K562 (cell line): ENCODE measurements around the gene SETD1B. TPM values are rescaled to one million over a fixed set of nuclear protein-coding genes. Genes with fewer than 3 reads are reported as not detected.

Source experiments
- ATAC-seq: fragments of 200-7000 bp; cut with Tn5 transposase; 3 replicates; pipeline ENCODE4 v1.9.1; 2020; ENCODE audit warnings: moderate library complexity
- BruUV-seq: library from RNA; stranded (reverse); fragments of 400-500 nt; replicated peaks from 2 replicates; lab custom pipeline; 2021; lab: Mats Ljungman, UMichigan
- CTCF ChIA-PET: fragments of 300-600 bp; formaldehyde crosslinking; extraction: SDS; loops from one replicate; lab custom pipeline; 2021; ENCODE audit warnings: low intra/inter-chr PET ratio; lab: Yijun Ruan, JAX
- POLR2A ChIA-PET: fragments of 300-600, 350-650 bp; sonication (Branson Sonifier 250); formaldehyde crosslinking; extraction: SDS; loops from one replicate; lab custom pipeline; 2021; ENCODE audit warnings: antibody characterized with exemption, inconsistent platforms; lab: Yijun Ruan, JAX
- DNase-seq, 4 experiments: peaks; one replicate each; pipeline versions ENCODE4 v3.0.0 to v3.0.0-alpha.2; 2011 to 2018; ENCODE audit warnings: low spot score in 3 of 4, mixed read lengths in 3 of 4; ENCODE audit errors: extremely low read depth in 1 of 4
- FAIRE-seq: peaks from 2 replicates; lab custom pipeline; 2011; peaks lifted over from hg19 to GRCh38; lab: Jason Lieb, UNC
- H2AFZ ChIP-seq: 2 replicates; pipeline ENCODE4 v1.6.0; 2011; ENCODE audit warnings: low read depth, low read length, control low read depth, inconsistent platforms
- H3K27ac ChIP-seq: fragments of 200-600 bp; 3 replicates; pipeline ENCODE4 v1.8.0; 2011; ENCODE audit warnings: low read depth, mild to moderate bottlenecking, control low read depth, inconsistent platforms, low read length, moderate library complexity, mixed read lengths; ENCODE audit errors: extremely low read depth
- H3K27me3 ChIP-seq, 2 experiments: fragments of 300-600 bp in 1 of 2; 2 replicates in 1 of 2; 3 replicates in 1 of 2; pipeline versions ENCODE4 v1.6.0 to v1.8.0; 2011; ENCODE audit warnings: inconsistent platforms in 2 of 2, low read length in 2 of 2, mild to moderate bottlenecking in 1 of 2, mixed read lengths in 1 of 2, moderate library complexity in 1 of 2; ENCODE audit not compliant: control insufficient read depth in 2 of 2, insufficient read depth in 2 of 2
- H3K36me3 ChIP-seq: fragments of 300-600 bp; 3 replicates; pipeline ENCODE4 v1.8.0; 2011; ENCODE audit warnings: mild to moderate bottlenecking, low read length, inconsistent platforms; ENCODE audit not compliant: control insufficient read depth, insufficient read depth
- H3K4me1 ChIP-seq, 2 experiments: fragments of 200-600 bp in 1 of 2; replicated peaks in 1 of 2; 2 replicates in 1 of 2; 3 replicates in 1 of 2; pipeline versions ENCODE4 v1.5.1 to v1.8.0; 2011; ENCODE audit warnings: inconsistent platforms in 2 of 2, low read length in 2 of 2, mild to moderate bottlenecking in 1 of 2, mixed read lengths in 1 of 2, moderate library complexity in 1 of 2; ENCODE audit not compliant: control insufficient read depth in 2 of 2, insufficient read depth in 2 of 2
- H3K4me2 ChIP-seq: 2 replicates; pipeline ENCODE4 v1.6.1; 2011; ENCODE audit warnings: low read length, control low read depth, inconsistent platforms, mixed read lengths; ENCODE audit not compliant: insufficient read depth
- H3K4me3 ChIP-seq: fragments of 200-600 bp; sonication (generic), shearing (Covaris generic); 2 replicates; pipeline ENCODE4 v1.5.1; 2016; ENCODE audit warnings: control low read depth, inconsistent platforms
- H3K79me2 ChIP-seq: fragments of 200-600 bp; 3 replicates; pipeline ENCODE4 v1.8.0; 2011; ENCODE audit warnings: low read length, inconsistent platforms; ENCODE audit not compliant: control insufficient read depth, insufficient read depth
- H3K9ac ChIP-seq, 2 experiments: 2 replicates each; pipeline versions ENCODE4 v1.6.0 to v1.6.1; 2011; ENCODE audit warnings: low read depth in 2 of 2, low read length in 2 of 2, control low read depth in 1 of 2, inconsistent platforms in 1 of 2, mild to moderate bottlenecking in 1 of 2, mixed read lengths in 1 of 2; ENCODE audit not compliant: insufficient read depth in 1 of 2
- H3K9me1 ChIP-seq: one replicate; pipeline ENCODE4 v1.6.0; 2011; ENCODE audit warnings: inconsistent platforms, mild to moderate bottlenecking, low read length, moderate library complexity; ENCODE audit not compliant: control insufficient read depth, insufficient read depth
- H3K9me3 ChIP-seq: replicated peaks from 2 replicates; pipeline ENCODE4 v1.5.1; 2011; ENCODE audit warnings: low read depth, low read length, inconsistent platforms; ENCODE audit not compliant: control insufficient read depth, insufficient read depth
- H4K20me1 ChIP-seq: replicated peaks from 2 replicates; pipeline ENCODE4 v1.6.1; 2011; ENCODE audit warnings: low read length, inconsistent platforms, mixed read lengths; ENCODE audit not compliant: control insufficient read depth, insufficient read depth
- ATF2 ChIP-seq: sonication (generic); formaldehyde crosslinking; IDR thresholded peaks from 2 replicates; pipeline ENCODE4 v1.8.1; 2022; ENCODE audit warnings: missing genetic modification reagents
- CHD4 ChIP-seq: fragments of 200-600 bp; sonication (generic); IDR thresholded peaks from 3 replicates; pipeline ENCODE4 v1.6.1; 2012; ENCODE audit warnings: low read depth, mild to moderate bottlenecking, mixed read lengths, low read length, inconsistent platforms; ENCODE audit not compliant: insufficient read depth, insufficient replicate concordance, poor library complexity, severe bottlenecking
- EP400 ChIP-seq: fragments of 450-650 bp; IDR thresholded peaks from 2 replicates; pipeline ENCODE4 v1.6.1; 2017; ENCODE audit warnings: antibody characterized with exemption, mild to moderate bottlenecking, moderate library complexity
- HNRNPK ChIP-seq: fragments of 200-400 bp; formaldehyde crosslinking; IDR thresholded peaks from one replicate; pipeline ENCODE4 v1.6.1; 2018; ENCODE audit warnings: mild to moderate bottlenecking, low read depth, low read length; ENCODE audit not compliant: poor library complexity, severe bottlenecking
- ILF3 ChIP-seq: fragments of 450-650 bp; IDR thresholded peaks from 2 replicates; pipeline ENCODE4 v1.6.1; 2018; ENCODE audit warnings: antibody characterized with exemption, mild to moderate bottlenecking, moderate library complexity, borderline replicate concordance
- KLF6 ChIP-seq: fragments of 250-450 bp; sonication (Bioruptor Pico); IDR thresholded peaks from 2 replicates; pipeline ENCODE4 v1.4.0; 2020; ENCODE audit warnings: mild to moderate bottlenecking, moderate library complexity, borderline replicate concordance
- MCM2 ChIP-seq: fragments of 450-650 bp; IDR thresholded peaks from 2 replicates; pipeline ENCODE4 v1.6.1; 2017; ENCODE audit warnings: low read depth, mild to moderate bottlenecking
- MLX ChIP-seq, 2 experiments: fragments of 450-650 bp in 1 of 2; sonication (generic) in 1 of 2; formaldehyde crosslinking; conservative IDR thresholded peaks; 2 replicates each; pipeline versions ENCODE4 v1.4.0 to v1.8.1; 2020 to 2022; ENCODE audit warnings: mild to moderate bottlenecking in 1 of 2, missing genetic modification reagents in 1 of 2
- NEUROD1 ChIP-seq: fragments of 150-350 bp; IDR thresholded peaks from 2 replicates; pipeline ENCODE4 v1.6.1; 2014; ENCODE audit warnings: borderline replicate concordance, low read length, low read depth; ENCODE audit not compliant: partially characterized antibody
- NR1H2 ChIP-seq: sonication (generic); formaldehyde crosslinking; IDR thresholded peaks from 2 replicates; pipeline ENCODE4 v1.4.0; 2020; ENCODE audit warnings: mild to moderate bottlenecking, missing genetic modification reagents
- NR2F6 ChIP-seq: fragments of 450-650 bp; formaldehyde crosslinking; IDR thresholded peaks from 2 replicates; pipeline ENCODE4 v1.4.0; 2020; ENCODE audit warnings: mild to moderate bottlenecking
- SRF ChIP-seq, 2 experiments: fragments of 250-450, 450-650 bp in 1 of 2; sonication (Bioruptor Pico) in 1 of 2; sonication (generic) in 1 of 2; formaldehyde crosslinking; IDR thresholded peaks; 2 replicates each; pipeline versions ENCODE4 v1.5.0 to v1.5.1; 2020 to 2022; ENCODE audit warnings: mild to moderate bottlenecking in 1 of 2, missing genetic modification reagents in 1 of 2
- TEAD2 ChIP-seq: fragments of 450-650 bp; IDR thresholded peaks from 2 replicates; pipeline ENCODE4 v1.6.1; 2016; ENCODE audit warnings: missing genetic modification characterization, control low read depth, missing compliant biosample characterization
- ZBTB33 ChIP-seq: sonication (generic); formaldehyde crosslinking; IDR thresholded peaks from 2 replicates; pipeline ENCODE4 v1.8.1; 2023; ENCODE audit warnings: mild to moderate bottlenecking, missing genetic modification reagents
- ZNF212 ChIP-seq: fragments of 450-650 bp; formaldehyde crosslinking; IDR thresholded peaks from 2 replicates; pipeline ENCODE4 v1.4.0; 2020; ENCODE audit warnings: mild to moderate bottlenecking
- ZNF507 ChIP-seq: conservative IDR thresholded peaks from 2 replicates; pipeline ENCODE4 v1.6.1; 2017; ENCODE audit warnings: missing genetic modification characterization, missing compliant biosample characterization
- ZNF79 ChIP-seq: fragments of 250-450 bp; sonication (Bioruptor Pico); IDR thresholded peaks from 2 replicates; pipeline ENCODE4 v1.4.0; 2020; ENCODE audit warnings: low read depth, mild to moderate bottlenecking, moderate library complexity
- WGBS: fragments of 100-300 bp; shearing (Covaris generic); methylation state at CpG from one replicate; pipeline ENCODE4 v1.1.6; 2016; ENCODE audit warnings: low coverage, mixed read lengths; ENCODE audit not compliant: insufficient coverage; ENCODE audit errors: missing lambda C conversion rate; 5-methylcytosine and 5-hydroxymethylcytosine counted together
- in situ Hi-C: fragments of 300-500 bp; cut with MboI; formaldehyde crosslinking; loops from 4 replicates; pipeline ENCODE4 v1.15.0; 2018; ENCODE audit warnings: inconsistent platforms, mixed read lengths
- intact Hi-C: fragments of 100-400 bp; cut with micrococcal nuclease; formaldehyde crosslinking; loops from 2 replicates; pipeline ENCODE4 v1.14.2; 2022
- polyA plus RNA-seq, 8 experiments: library from polyadenylated mRNA; depleted of rRNA in 4 of 8; stranded (reverse) in 5 of 8; unstranded in 3 of 8; fragments of >200 nt; fragmentation: Nextera tagmentation in 2 of 8; fragmentation: Illumina TruSeq in 1 of 8; extraction: Ambion mirVana in 2 of 8; extraction: Trizol in 1 of 8; gene quantifications; 2 replicates each; pipeline versions ENCODE4 v1.2.1 to v1.2.3, GENCODE V29; 2011 to 2014; ENCODE audit warnings: inconsistent platforms in 1 of 8, missing spikeins in 1 of 8
- total RNA-seq, 7 experiments: library from RNA; depleted of rRNA in 6 of 7; stranded (reverse); fragments of >200 nt in 6 of 7; fragmentation: Illumina TruSeq in 2 of 7; extraction: Trizol in 2 of 7; gene quantifications; 2 replicates each; pipeline versions ENCODE4 v1.2.1 to v1.2.3, GENCODE V29; 2011 to 2021; ENCODE audit warnings: low replicate concordance in 1 of 7

SETD1B gene
- total and polyA plus RNA-seq, 9 of the 15 experiments (the other 6 are each of a cell fraction or from before 2014, with no cell fraction given) = 0.48 to 26.6 (median 2.3) TPM

- Histone ChIP-seq H3K9me1 (no peaks in the 10 kb centered on the region), H3K4me2 (peak overlapping the region; percentile 92), H2AFZ (peak overlapping the region; percentile 97), H3K27ac (peak overlapping the region; percentile 81), H3K4me3 (peak overlapping the region; percentile 57), H3K9ac (peak overlapping the region; percentile 75 to 94), H3K9me3 (no peaks in the 10 kb centered on the region), H3K4me1 (peaks cover 35 to 81% of the 10 kb centered on the region in 2 experiments), H3K79me2 (peaks cover 44% of the 10 kb centered on the region), H3K36me3 (peaks cover 28% of the 10 kb centered on the region), H3K27me3 (no peaks in the 10 kb centered on the region), H4K20me1 (no peaks in the 10 kb centered on the region)
- DNase-seq (peak; percentile 86 to 97 (median 90)), FAIRE-seq (peak; percentile 95), ATAC-seq (peak; percentile 82)
- CTCF ChIA-PET = interaction anchor here (0.7 to 5.9 kb wide), 14 partner anchors 10 to 459 kb away, joined by 3 to 73 read pairs (median 6); partner anchors contain the start of genes BCL7A and PSMD9
- intact Hi-C loops (loop anchor here (1.0 to 5.0 kb wide), 5 partner anchors 18 to 242 kb away; partner anchors contain the start of gene PSMD9), in situ Hi-C loops (loop anchor here (5.0 kb wide), 2 partner anchors 102 to 242 kb away; no protein-coding TSS in a partner anchor)
- POLR2A ChIA-PET = interaction anchor here (0.5 to 9.4 kb wide), 20 partner anchors 9 to 335 kb away, joined by 3 to 194 read pairs (median 5); partner anchors contain the start of genes PSMD9, SETD1B and TMEM120B
- no TSS peak for BruUV-seq
- WGBS = under 1% methylated on average over 51 of the region's 59 CpGs
- no peak for TF ChIP-seq ZNF507 (tag)
- no peak for TF ChIP-seq MCM2
- TF ChIP-seq NEUROD1 = peak; percentile 82
- peak; percentile 54 for TF ChIP-seq CHD4
- no peak for TF ChIP-seq KLF6 (CRISPR knock-in tag)
- peak; percentile 80; the same call in 1 of the 2 replicates for TF ChIP-seq EP400
- TF ChIP-seq NR2F6 = no peak
- TF ChIP-seq NR1H2 (CRISPR knock-in tag) = no peak
- TF ChIP-seq TEAD2 (tag) = no peak
- TF ChIP-seq HNRNPK = no peak
- TF ChIP-seq ZNF212 (CRISPR knock-in tag) = no peak
- TF ChIP-seq ZBTB33 (CRISPR knock-in tag) = peak; percentile 94
- TF ChIP-seq MLX (CRISPR knock-in tag; conservative IDR thresholded peaks at IDR 0.05) = no peak; a peak in 1 of 4 replicates
- no peak for TF ChIP-seq ZNF79 (CRISPR knock-in tag)
- TF ChIP-seq SRF (CRISPR knock-in tag; IDR thresholded peaks at IDR 0.05) = peak in 1 of 2 experiments; percentile 81; a peak in 1 of 4 replicates
- no peak for TF ChIP-seq ATF2 (CRISPR knock-in tag)
- TF ChIP-seq ILF3 = 0 out of 2 replicates have a peak, but pooled peaks have one; percentile 52
These were observed 9.8 kb upstream of the SETD1B start for GRCh38 chr12:121793838-121794533.
